ENCODE results near the gene SLC38A11. TPM values are rescaled to one million over a fixed set of nuclear protein-coding genes. Genes with fewer than 3 reads are reported as not detected.

Gene SLC38A11
- total and polyA plus RNA-seq, 2 of the 13 experiments (the other 11 are each of a cell fraction or from before 2014, with no cell fraction given) = 14.0 to 14.3 TPM

- TF ChIP-seq PHF21A (CRISPR knock-in tag; IDR thresholded peaks at IDR 0.05) (0 out of 2 replicates have a peak, but pooled peaks have one; percentile 33), ZMYM4 (CRISPR knock-in tag; IDR thresholded peaks at IDR 0.05) (peak; percentile 95), PTBP1 (IDR thresholded peaks at IDR 0.05; ENCODE audit: low read depth, low read length, poor library complexity, severe bottlenecking) (no peak), XRCC5 (optimal IDR thresholded peaks at IDR 0.05; ENCODE audit: low read length) (no peak), CBFB (CRISPR knock-in tag; IDR thresholded peaks at IDR 0.05) (no peak), PCBP2 (optimal IDR thresholded peaks at IDR 0.05; ENCODE audit: low read depth, low read length, poor library complexity, severe bottlenecking) (no peak), JARID2 (CRISPR knock-in tag; IDR thresholded peaks at IDR 0.05; ENCODE audit: insufficient replicate concordance) (no peak), ZHX1 (CRISPR knock-in tag; IDR thresholded peaks at IDR 0.05; ENCODE audit: low read depth) (no peak), REXO4 (CRISPR knock-in tag; IDR thresholded peaks at IDR 0.05; ENCODE audit: borderline replicate concordance) (no peak), ZNF674 (CRISPR knock-in tag; IDR thresholded peaks at IDR 0.05; ENCODE audit: low read depth) (no peak), ZBTB25 (CRISPR knock-in tag; IDR thresholded peaks at IDR 0.05) (peak; percentile 62), ZBTB7B (CRISPR knock-in tag; IDR thresholded peaks at IDR 0.05) (no peak), ZSCAN21 (CRISPR knock-in tag; IDR thresholded peaks at IDR 0.05; ENCODE audit: borderline replicate concordance) (no peak), ZIK1 (CRISPR knock-in tag; IDR thresholded peaks at IDR 0.05; ENCODE audit: borderline replicate concordance, low read depth) (no peak), BHLHE40 (IDR thresholded peaks at IDR 0.05; ENCODE audit: low read length) (no peak), ZBTB2 (CRISPR knock-in tag; IDR thresholded peaks at IDR 0.05; ENCODE audit: low read depth) (no peak), HBP1 (CRISPR knock-in tag; IDR thresholded peaks at IDR 0.05; ENCODE audit: low read depth) (0 out of 2 replicates have a peak, but pooled peaks have one; percentile 30), CEBPB (IDR thresholded peaks at IDR 0.05; ENCODE audit: borderline replicate concordance, low read depth, low read length) (no peak), ELF3 (CRISPR knock-in tag; IDR thresholded peaks at IDR 0.05) (peak; percentile 79), ZXDC (CRISPR knock-in tag; IDR thresholded peaks at IDR 0.05) (no peak), ZBTB20 (CRISPR knock-in tag; IDR thresholded peaks at IDR 0.05; ENCODE audit: borderline replicate concordance, low read depth) (no peak), SUZ12 (IDR thresholded peaks at IDR 0.05; ENCODE audit: low read depth, low read length) (no peak)
Measured at GRCh38 chr2:164898475-164898874, 56.9 kb downstream of the SLC38A11 start (continued).

Data from HepG2 (cell line).